PFSK-1 (cell line): ENCODE data around the gene TMEM79.

Source experiments
- POLR2AphosphoS5 ChIP-seq: IDR thresholded peaks from 2 replicates; pipeline ENCODE4 v1.6.1; 2012; ENCODE audit warnings: low read depth, mild to moderate bottlenecking, control low read depth, low read length, moderate library complexity
- SIN3A ChIP-seq: IDR thresholded peaks from 2 replicates; pipeline ENCODE4 v1.6.1; 2012; ENCODE audit warnings: mild to moderate bottlenecking, low read length, moderate library complexity, borderline replicate concordance; ENCODE audit not compliant: insufficient read depth

DNA sequence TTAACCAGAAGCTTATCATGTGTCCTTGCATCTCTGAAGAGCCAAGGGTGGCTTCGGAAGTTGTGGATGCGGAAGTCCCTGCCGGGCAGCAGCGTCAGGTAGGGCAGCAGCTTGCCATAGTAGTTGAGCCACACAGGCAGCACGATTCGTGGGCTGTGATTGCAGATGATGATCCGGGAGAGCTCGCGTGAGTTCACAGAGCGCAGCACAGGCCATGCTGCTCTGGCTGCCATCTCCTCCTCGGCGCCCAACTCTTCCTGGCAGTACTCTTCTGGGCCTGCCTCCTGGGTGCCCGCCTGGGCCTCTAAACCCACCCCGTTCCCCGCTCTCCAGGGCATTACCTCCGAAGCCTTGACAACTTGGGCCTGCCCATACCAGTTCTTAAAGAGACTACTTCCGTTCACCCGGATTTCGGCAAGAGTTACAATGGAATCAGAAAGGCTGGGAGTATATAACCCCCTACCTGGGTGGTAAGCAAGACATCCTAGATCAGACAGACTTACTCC, 14.8 kb downstream of the TMEM79 start, which contains the start of gene VHLL:
- no peak for TF ChIP-seq POLR2AphosphoS5
- TF ChIP-seq SIN3A, result no peak
